ENCODE measurements around the gene OR4F15. TPM values are rescaled to one million over a fixed set of nuclear protein-coding genes. Genes with fewer than 3 reads are reported as not detected.

The OR4F15 gene
- polyA plus RNA-seq, 1 of the 3 experiments (the other 2 are of a cell fraction), result not detected

GRCh38 chr15:101773496-101774100 is 38.4 kb upstream of the OR4F15 start:
- no peak overlapping the region for H3K9ac ChIP-seq
- peaks cover 13% of the 10 kb centered on the region; the same call in 1 of the 2 replicates for H3K27me3 ChIP-seq (ENCODE audit: insufficient read depth)
- DNase-seq, result no peak
- no peaks in the 10 kb centered on the region for H3K36me3 ChIP-seq (replicated peaks in 1 of 2; ENCODE audit: control insufficient read depth in 1 of 2, insufficient read depth in 2 of 2, low read length in 1 of 2)
- H3K4me1 ChIP-seq (ENCODE audit: control insufficient read depth in 1 of 2, insufficient read depth in 2 of 2, low read depth in 1 of 2, low read length in 1 of 2), result no peaks in the 10 kb centered on the region
- no peaks in the 10 kb centered on the region for H3K79me2 ChIP-seq (ENCODE audit: insufficient read depth)
- no peaks in the 10 kb centered on the region for H4K20me1 ChIP-seq (ENCODE audit: insufficient read depth)
- WGBS (ENCODE audit: low lambda C conversion rate), result 14% methylated on average over 3 of the region's 7 CpGs
- H3K4me2 ChIP-seq, result no peak overlapping the region
- H2AFZ ChIP-seq (ENCODE audit: low read depth), result no peak overlapping the region
- no peak overlapping the region for H3K27ac ChIP-seq (ENCODE audit: low read depth in 2 of 2, low read length in 1 of 2)
- H3K4me3 ChIP-seq (ENCODE audit: low read depth in 2 of 2, low read length in 1 of 2), result no peak overlapping the region
- no peaks in the 10 kb centered on the region for H3F3A ChIP-seq (replicated peaks; ENCODE audit: insufficient read depth)
- no peaks in the 10 kb centered on the region for H3K9me3 ChIP-seq
- ChIA-PET CTCF (no interaction called here), POLR2A (no interaction called here)
- no peaks in the 10 kb centered on the region for H3K9me2 ChIP-seq
- TF ChIP-seq POLR2AphosphoS5 (IDR thresholded peaks at IDR 0.05; ENCODE audit: low read depth, low read length), result no peak
- no peak for TF ChIP-seq EP300 (IDR thresholded peaks at IDR 0.05; ENCODE audit: borderline replicate concordance in 1 of 2, low read depth in 1 of 2, low read length in 1 of 2)
- TF ChIP-seq GATA2 (CRISPR knock-in tag; IDR thresholded peaks at IDR 0.05), result no peak
- no peak for TF ChIP-seq TAF1 (IDR thresholded peaks at IDR 0.05; ENCODE audit: borderline replicate concordance, low read depth, low read length)
- no peak for TF ChIP-seq REST (IDR thresholded peaks at IDR 0.05; ENCODE audit: low read depth, low read length)
- peak; percentile 16; the same call in 1 of the 2 replicates for TF ChIP-seq CTCF (IDR thresholded peaks at IDR 0.05)

GRCh38 chr15:101775136-101775535 is 36.9 kb upstream of the OR4F15 start:
- CTCF ChIA-PET, result no interaction called here

More at GRCh38 chr15:101775136-101775535, 36.9 kb upstream of the OR4F15 start:
- POLR2A ChIA-PET, result no interaction called here
- no peaks in the 10 kb centered on the region for H3K4me1 ChIP-seq (ENCODE audit: control insufficient read depth in 1 of 2, insufficient read depth in 2 of 2, low read depth in 1 of 2, low read length in 1 of 2)
- no peak overlapping the region for H3K4me2 ChIP-seq
- no peak overlapping the region for H3K4me3 ChIP-seq (ENCODE audit: low read depth in 2 of 2, low read length in 1 of 2)
- no peak overlapping the region for H2AFZ ChIP-seq (ENCODE audit: low read depth)
- no peaks in the 10 kb centered on the region for H3K9me3 ChIP-seq
- H3K9ac ChIP-seq, result no peak overlapping the region
- TF ChIP-seq ZBTB33 (IDR thresholded peaks at IDR 0.05; ENCODE audit: borderline replicate concordance, low read depth) (no peak), REST (IDR thresholded peaks at IDR 0.05; ENCODE audit: low read depth, low read length) (no peak), EZH2phosphoT487 (IDR thresholded peaks at IDR 0.05; ENCODE audit: borderline replicate concordance, low read depth) (no peak)
- H3K9me2 ChIP-seq, result no peaks in the 10 kb centered on the region
- H3K79me2 ChIP-seq (ENCODE audit: insufficient read depth), result no peaks in the 10 kb centered on the region
- no peaks in the 10 kb centered on the region for H3F3A ChIP-seq (replicated peaks; ENCODE audit: insufficient read depth)
- DNase-seq, result no peak
- no peaks in the 10 kb centered on the region for H4K20me1 ChIP-seq (ENCODE audit: insufficient read depth)
- WGBS (ENCODE audit: low lambda C conversion rate), result 59% methylated on average over 9 of the region's 10 CpGs
- no peaks in the 10 kb centered on the region for H3K36me3 ChIP-seq (replicated peaks in 1 of 2; ENCODE audit: control insufficient read depth in 1 of 2, insufficient read depth in 2 of 2, low read length in 1 of 2)
- H3K27me3 ChIP-seq (ENCODE audit: insufficient read depth), result peaks cover 13% of the 10 kb centered on the region; the same call in 1 of the 2 replicates
- H3K27ac ChIP-seq (ENCODE audit: low read depth in 2 of 2, low read length in 1 of 2), result no peak overlapping the region
